GM12865 (cell line): ENCODE data around the gene EFEMP2.
A peak's percentile ranks its signal among the peaks of the same experiment; 100 is the strongest.

Source experiments
- DNase-seq: peaks from one replicate; pipeline ENCODE4 v3.0.0; 2010; ENCODE audit warnings: low read depth
- H3K4me3 ChIP-seq: 2 replicates; pipeline ENCODE4 v1.5.1; 2011; ENCODE audit warnings: mild to moderate bottlenecking, low read depth, low read length, control low read depth
- CTCF ChIP-seq: IDR thresholded peaks from 2 replicates; pipeline ENCODE4 v1.5.1; 2011; ENCODE audit warnings: low read length, control low read depth, low read depth, inconsistent platforms; ENCODE audit not compliant: insufficient read depth; ENCODE audit errors: missing control alignments

The EFEMP2 gene

GRCh38 chr11:65859812-65860277 is 12.8 kb downstream of the EFEMP2 start:
- H3K4me3 ChIP-seq = peak overlapping the region; percentile 68
- TF ChIP-seq CTCF = no peak
- DNase-seq = no peak

- peak overlapping the region; percentile 69 for H3K4me3 ChIP-seq
- TF ChIP-seq CTCF = no peak
- peak; percentile 100 for DNase-seq
Measured at GRCh38 chr11:65859095-65859811, 13.3 kb downstream of the EFEMP2 start.

- DNase-seq = no peak
- no peak for TF ChIP-seq CTCF
- H3K4me3 ChIP-seq = peak overlapping the region; percentile 69
Measured at GRCh38 chr11:65858681-65859087, 13.9 kb downstream of the EFEMP2 start.

GRCh38 chr11:65857853-65858680 is 14.5 kb downstream of the EFEMP2 start, which contains the start of gene CFL1:
TSS of gene CFL1 (minus strand) at chr11:65858180. CDS start at chr11:65858099, 81 bp downstream.
- peak; percentile 99 for DNase-seq
- H3K4me3 ChIP-seq = peak within 1 kb of the TSS; percentile 79
- no peak for TF ChIP-seq CTCF

GRCh38 chr11:65857500-65857852 is 15.1 kb downstream of the EFEMP2 start:
- DNase-seq = no peak
- H3K4me3 ChIP-seq = peak overlapping the region; percentile 79
- TF ChIP-seq CTCF = no peak

GRCh38 chr11:65856689-65857499 is 15.7 kb downstream of the EFEMP2 start:
- H3K4me3 ChIP-seq = peak overlapping the region; percentile 79
- DNase-seq = peak; percentile 85
- no peak for TF ChIP-seq CTCF
